K562 (cell line): ENCODE results near the gene H3-3A. TPM values are rescaled to one million over a fixed set of nuclear protein-coding genes. Genes with fewer than 3 reads are reported as not detected.

Source experiments
- ASH1L ChIP-seq: fragments of 450-650 bp; IDR thresholded peaks from 2 replicates; pipeline ENCODE4 v1.6.1; 2018; ENCODE audit warnings: borderline replicate concordance, mild to moderate bottlenecking, low read depth; ENCODE audit not compliant: partially characterized antibody
- DACH1 ChIP-seq: fragments of 450-650 bp; IDR thresholded peaks from 2 replicates; pipeline ENCODE4 v1.6.1; 2018; ENCODE audit not compliant: partially characterized antibody
- IRF9 ChIP-seq: fragments of 450-650 bp; IDR thresholded peaks from 2 replicates; pipeline ENCODE4 v1.6.1; 2016; ENCODE audit warnings: missing biosample characterization, missing genetic modification characterization
- MAZ ChIP-seq, 2 experiments: fragments of 450-650 bp in 1 of 2; sonication (generic) in 1 of 2; formaldehyde crosslinking; IDR thresholded peaks in 1 of 2; conservative IDR thresholded peaks in 1 of 2; 2 replicates each; pipeline versions ENCODE4 v1.4.0 to v1.5.0; 2020; ENCODE audit warnings: mild to moderate bottlenecking in 1 of 2, missing genetic modification reagents in 1 of 2
- MEF2D ChIP-seq: conservative IDR thresholded peaks from 2 replicates; pipeline ENCODE4 v1.6.1; 2016; ENCODE audit warnings: low read depth, missing genetic modification characterization, missing compliant biosample characterization
- POLR2H ChIP-seq: IDR thresholded peaks from 2 replicates; pipeline ENCODE4 v1.6.1; 2016; ENCODE audit warnings: missing genetic modification characterization, low read depth, mild to moderate bottlenecking, control low read depth, missing compliant biosample characterization, moderate library complexity
- SIN3A ChIP-seq, 2 experiments: fragments of 150-350 bp in 1 of 2; IDR thresholded peaks; 2 replicates each; pipeline ENCODE4 v1.6.1; 2011 to 2016; ENCODE audit warnings: borderline replicate concordance in 2 of 2, low read depth in 2 of 2, low read length in 2 of 2, mild to moderate bottlenecking in 2 of 2, moderate library complexity in 2 of 2; ENCODE audit not compliant: control insufficient read depth in 1 of 2
- SREBF2 ChIP-seq: sonication (generic); formaldehyde crosslinking; IDR thresholded peaks from 2 replicates; pipeline ENCODE4 v1.4.0; 2020; ENCODE audit warnings: mild to moderate bottlenecking, missing genetic modification reagents
- SRSF7 ChIP-seq: fragments of 200-400 bp; formaldehyde crosslinking; optimal IDR thresholded peaks from 2 replicates; pipeline ENCODE3; 2017; ENCODE audit warnings: mild to moderate bottlenecking, low read depth, low read length
- TARDBP ChIP-seq: fragments of 450-650 bp; IDR thresholded peaks from 2 replicates; pipeline ENCODE4 v1.6.1; 2016
- TBP ChIP-seq: optimal IDR thresholded peaks from 2 replicates; pipeline ENCODE3; 2011; ENCODE audit warnings: low read depth, low read length, improper control_type of control experiment
- TCF15 ChIP-seq: fragments of 250-450 bp; sonication (Bioruptor Pico); IDR thresholded peaks from 2 replicates; pipeline ENCODE4 v1.8.0; 2022; ENCODE audit warnings: moderate library complexity, mild to moderate bottlenecking, inconsistent platforms
- TRIM28 ChIP-seq: fragments of 450-650 bp; IDR thresholded peaks from 2 replicates; pipeline ENCODE4 v1.6.1; 2017
- XRCC3 ChIP-seq: fragments of 450-650 bp; IDR thresholded peaks from 2 replicates; pipeline ENCODE4 v1.6.1; 2017; ENCODE audit warnings: mild to moderate bottlenecking, moderate library complexity
- ZNF12 ChIP-seq: sonication (generic); formaldehyde crosslinking; IDR thresholded peaks from 2 replicates; pipeline ENCODE4 v1.4.0; 2020; ENCODE audit warnings: mild to moderate bottlenecking, missing genetic modification reagents
- ZNF146 ChIP-seq: IDR thresholded peaks from one replicate; pipeline ENCODE4 v1.6.1; 2018; ENCODE audit warnings: missing compliant biosample characterization; ENCODE audit not compliant: unreplicated experiment
- ZNF324 ChIP-seq: fragments of 250-450 bp; sonication (Bioruptor Pico); IDR thresholded peaks from 2 replicates; pipeline ENCODE4 v1.4.0; 2020; ENCODE audit warnings: mild to moderate bottlenecking
- polyA plus RNA-seq, 8 experiments: library from polyadenylated mRNA; depleted of rRNA in 4 of 8; stranded (reverse) in 5 of 8; unstranded in 3 of 8; fragments of >200 nt; fragmentation: Nextera tagmentation in 2 of 8; fragmentation: Illumina TruSeq in 1 of 8; extraction: Ambion mirVana in 2 of 8; extraction: Trizol in 1 of 8; gene quantifications; 2 replicates each; pipeline versions ENCODE4 v1.2.1 to v1.2.3, GENCODE V29; 2011 to 2014; ENCODE audit warnings: inconsistent platforms in 1 of 8, missing spikeins in 1 of 8
- total RNA-seq, 7 experiments: library from RNA; depleted of rRNA in 6 of 7; stranded (reverse); fragments of >200 nt in 6 of 7; fragmentation: Illumina TruSeq in 2 of 7; extraction: Trizol in 2 of 7; gene quantifications; 2 replicates each; pipeline versions ENCODE4 v1.2.1 to v1.2.3, GENCODE V29; 2011 to 2021; ENCODE audit warnings: low replicate concordance in 1 of 7
- TF ChIP-seq, protein P1 (sequence below), 2 experiments: fragments of 200-800 bp in 1 of 2; sonication (Bioruptor generic) in 1 of 2; sonication (generic) in 1 of 2; formaldehyde crosslinking in 1 of 2; IDR thresholded peaks in 1 of 2; conservative IDR thresholded peaks in 1 of 2; 2 replicates each; pipeline versions ENCODE4 v1.5.0 to v1.6.1; 2016 to 2020; ENCODE audit warnings: missing compliant biosample characterization in 1 of 2, missing genetic modification characterization in 1 of 2, missing genetic modification reagents in 1 of 2
- TF ChIP-seq, protein P2 (sequence below): fragments of 250-450 bp; sonication (Bioruptor Pico); IDR thresholded peaks from 2 replicates; pipeline ENCODE4 v1.8.0; 2022; ENCODE audit warnings: inconsistent platforms, mild to moderate bottlenecking, moderate library complexity, borderline replicate concordance
- TF ChIP-seq, protein P3 (sequence below): fragments of 450-650 bp; conservative IDR thresholded peaks from 2 replicates; pipeline ENCODE4 v1.6.1; 2016; ENCODE audit warnings: missing genetic modification characterization, low read depth, mild to moderate bottlenecking, missing compliant biosample characterization, moderate library complexity

H3-3A gene
- total and polyA plus RNA-seq, 9 of the 15 experiments (the other 6 are each of a cell fraction or from before 2014, with no cell fraction given) = 426 to 1,083 (median 591) TPM

DNA sequence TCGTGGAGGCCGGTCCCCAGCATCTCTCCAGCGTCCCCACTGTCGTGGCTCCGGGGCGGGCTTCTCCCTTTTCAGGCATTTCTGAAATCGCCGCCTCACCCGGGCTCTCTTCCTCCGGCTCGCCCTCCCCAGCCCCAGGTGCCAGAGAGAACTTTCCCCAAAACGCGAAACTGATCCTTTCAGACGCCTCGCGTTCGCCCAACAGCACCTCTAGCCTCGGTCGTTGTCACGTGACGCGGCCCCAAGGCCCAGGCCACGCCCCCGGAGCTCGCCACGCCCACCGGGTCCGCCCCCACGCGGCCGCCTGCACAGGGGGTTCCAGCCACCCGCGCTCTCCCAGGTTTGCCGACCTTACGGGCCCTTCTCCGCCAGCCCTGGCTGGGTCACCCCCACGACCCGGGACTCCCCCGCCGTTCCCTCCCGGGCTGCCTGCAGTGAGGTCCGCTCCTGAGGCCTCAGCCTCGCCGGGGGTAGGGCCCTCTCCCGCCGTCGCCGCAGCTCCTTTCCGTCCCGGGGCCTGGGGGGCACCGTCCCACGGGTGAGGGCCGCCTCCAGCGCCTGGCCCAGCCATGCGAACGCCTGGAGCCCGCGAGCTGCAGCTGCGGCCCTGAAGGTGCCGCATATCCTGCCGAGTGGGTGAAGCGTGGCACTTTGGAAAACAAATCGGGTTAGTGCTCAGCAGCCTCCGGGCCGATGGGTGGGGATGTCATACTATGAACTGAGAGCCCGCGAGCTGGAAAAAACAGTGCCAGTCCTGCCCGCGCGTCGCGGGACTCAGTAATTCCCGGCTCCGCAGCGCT lies 21.0 kb downstream of the H3-3A start (continued):
- no peak for TF ChIP-seq SREBF2 (CRISPR knock-in tag)
- no peak; the same call in 1 of the 2 replicates for TF ChIP-seq ZNF12 (CRISPR knock-in tag)
- TF ChIP-seq MEF2D (tag) = no peak
- no peak for TF ChIP-seq ZNF324 (CRISPR knock-in tag)
- TF ChIP-seq IRF9 = no peak
- TF ChIP-seq, protein P1, sequence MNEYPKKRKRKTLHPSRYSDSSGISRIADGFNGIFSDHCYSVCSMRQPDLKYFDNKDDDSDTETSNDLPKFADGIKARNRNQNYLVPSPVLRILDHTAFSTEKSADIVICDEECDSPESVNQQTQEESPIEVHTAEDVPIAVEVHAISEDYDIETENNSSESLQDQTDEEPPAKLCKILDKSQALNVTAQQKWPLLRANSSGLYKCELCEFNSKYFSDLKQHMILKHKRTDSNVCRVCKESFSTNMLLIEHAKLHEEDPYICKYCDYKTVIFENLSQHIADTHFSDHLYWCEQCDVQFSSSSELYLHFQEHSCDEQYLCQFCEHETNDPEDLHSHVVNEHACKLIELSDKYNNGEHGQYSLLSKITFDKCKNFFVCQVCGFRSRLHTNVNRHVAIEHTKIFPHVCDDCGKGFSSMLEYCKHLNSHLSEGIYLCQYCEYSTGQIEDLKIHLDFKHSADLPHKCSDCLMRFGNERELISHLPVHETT (CRISPR knock-in tag; conservative IDR thresholded peaks at IDR 0.05 in 1 of 2, IDR thresholded peaks at IDR 0.05 in 1 of 2) = 0 out of 4 replicates have a peak, but pooled peaks of 1 of the 2 experiments have one; percentile 43
- no peak for TF ChIP-seq TARDBP
- TF ChIP-seq, protein P2, sequence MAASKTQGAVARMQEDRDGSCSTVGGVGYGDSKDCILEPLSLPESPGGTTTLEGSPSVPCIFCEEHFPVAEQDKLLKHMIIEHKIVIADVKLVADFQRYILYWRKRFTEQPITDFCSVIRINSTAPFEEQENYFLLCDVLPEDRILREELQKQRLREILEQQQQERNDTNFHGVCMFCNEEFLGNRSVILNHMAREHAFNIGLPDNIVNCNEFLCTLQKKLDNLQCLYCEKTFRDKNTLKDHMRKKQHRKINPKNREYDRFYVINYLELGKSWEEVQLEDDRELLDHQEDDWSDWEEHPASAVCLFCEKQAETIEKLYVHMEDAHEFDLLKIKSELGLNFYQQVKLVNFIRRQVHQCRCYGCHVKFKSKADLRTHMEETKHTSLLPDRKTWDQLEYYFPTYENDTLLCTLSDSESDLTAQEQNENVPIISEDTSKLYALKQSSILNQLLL (CRISPR knock-in tag) = 0 out of 2 replicates have a peak, but pooled peaks have one; percentile 47
- TF ChIP-seq TCF15 (CRISPR knock-in tag) = no peak
- peak; percentile 52 for TF ChIP-seq TBP
- peak in 1 of 2 experiments; percentile 60; a peak in 2 of 4 replicates for TF ChIP-seq SIN3A (IDR thresholded peaks at IDR 0.05; ENCODE audit: borderline replicate concordance in 2 of 2, control insufficient read depth in 1 of 2, low read depth in 2 of 2, low read length in 2 of 2)
- no peak for TF ChIP-seq ASH1L
- TF ChIP-seq MAZ (CRISPR knock-in tag; conservative IDR thresholded peaks at IDR 0.05 in 1 of 2, IDR thresholded peaks at IDR 0.05 in 1 of 2) = peak; percentile 26 to 48; a peak in 3 of 4 replicates
- no peak for TF ChIP-seq POLR2H (tag)
- no peak for TF ChIP-seq XRCC3
- no peak for TF ChIP-seq ZNF146
- no peak for TF ChIP-seq DACH1
- TF ChIP-seq SRSF7 = no peak
- TF ChIP-seq, protein P3, sequence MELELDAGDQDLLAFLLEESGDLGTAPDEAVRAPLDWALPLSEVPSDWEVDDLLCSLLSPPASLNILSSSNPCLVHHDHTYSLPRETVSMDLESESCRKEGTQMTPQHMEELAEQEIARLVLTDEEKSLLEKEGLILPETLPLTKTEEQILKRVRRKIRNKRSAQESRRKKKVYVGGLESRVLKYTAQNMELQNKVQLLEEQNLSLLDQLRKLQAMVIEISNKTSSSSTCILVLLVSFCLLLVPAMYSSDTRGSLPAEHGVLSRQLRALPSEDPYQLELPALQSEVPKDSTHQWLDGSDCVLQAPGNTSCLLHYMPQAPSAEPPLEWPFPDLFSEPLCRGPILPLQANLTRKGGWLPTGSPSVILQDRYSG = no peak
- no peak for TF ChIP-seq TRIM28
